PC-9 (cell line): ENCODE data around the gene TAF9B. TPM values are rescaled to one million over a fixed set of nuclear protein-coding genes. Genes with fewer than 3 reads are reported as not detected.

Source experiments
- BruUV-seq: library from RNA; stranded (reverse); fragments of 400-500 nt; replicated peaks from 2 replicates; lab custom pipeline; 2021; lab: Mats Ljungman, UMichigan
- CTCF ChIA-PET: fragments of 300-600 bp; sonication (Branson Sonifier 250); formaldehyde crosslinking; loops from one replicate; lab custom pipeline; 2022; ENCODE audit warnings: antibody characterized with exemption; lab: Charles Lee
- POLR2A ChIA-PET: fragments of 300-600 bp; sonication (Branson Sonifier 250); formaldehyde crosslinking; loops from one replicate; lab custom pipeline; 2022; ENCODE audit warnings: antibody characterized with exemption; ENCODE audit not compliant: unreplicated experiment; lab: Charles Lee
- DNase-seq, 2 experiments: peaks; one replicate each; pipeline versions ENCODE4 v3.0.0 to v3.0.0-alpha.2; 2015 to 2022; ENCODE audit warnings: mixed read lengths in 1 of 2
- H2AFZ ChIP-seq: fragments of 200-600 bp; sonication (generic); 2 replicates; pipeline ENCODE4 v1.8.1; 2017; ENCODE audit warnings: antibody characterized with exemption
- H3F3A ChIP-seq: fragments of 200-600 bp; sonication (generic); 2 replicates; pipeline ENCODE4 v1.8.1; 2017; ENCODE audit warnings: antibody characterized with exemption, mild to moderate bottlenecking, low read depth; ENCODE audit not compliant: insufficient read depth
- H3K27ac ChIP-seq: fragments of 200-600 bp; sonication (generic); 2 replicates; pipeline ENCODE4 v1.6.1; 2016; ENCODE audit warnings: mixed run types
- H3K27me3 ChIP-seq: fragments of 200-600 bp; sonication (generic); 2 replicates; pipeline ENCODE4 v1.6.1; 2016; ENCODE audit warnings: low read depth, mixed run types; ENCODE audit not compliant: insufficient read depth
- H3K36me3 ChIP-seq: fragments of 200-600 bp; sonication (generic); 2 replicates; pipeline ENCODE4 v1.6.1; 2016; ENCODE audit warnings: low read depth, mixed run types
- H3K4me1 ChIP-seq: fragments of 200-600 bp; sonication (generic); replicated peaks from 2 replicates; pipeline ENCODE4 v1.6.1; 2016; ENCODE audit warnings: mixed run types; ENCODE audit not compliant: insufficient read depth
- H3K4me2 ChIP-seq: fragments of 200-600 bp; sonication (generic); 2 replicates; pipeline ENCODE4 v1.6.1; 2017; ENCODE audit warnings: mixed run types
- H3K4me3 ChIP-seq: fragments of 200-600 bp; sonication (generic); 2 replicates; pipeline ENCODE4 v1.6.1; 2016; ENCODE audit warnings: mixed run types
- H3K79me2 ChIP-seq: fragments of 200-600 bp; sonication (generic); 2 replicates; pipeline ENCODE4 v1.6.1; 2017; ENCODE audit warnings: low read depth, mixed run types
- H3K9me2 ChIP-seq: fragments of 200-600 bp; sonication (generic); 2 replicates; pipeline ENCODE4 v1.8.1; 2017; ENCODE audit warnings: mild to moderate bottlenecking; ENCODE audit not compliant: insufficient read depth
- H3K9me3 ChIP-seq: fragments of 200-600 bp; sonication (generic); 2 replicates; pipeline ENCODE4 v1.8.1; 2016; ENCODE audit warnings: low read depth; ENCODE audit not compliant: insufficient read depth
- H4K20me1 ChIP-seq: fragments of 200-600 bp; sonication (generic); 2 replicates; pipeline ENCODE4 v1.8.1; 2017; ENCODE audit not compliant: insufficient read depth
- CTCF ChIP-seq: fragments of 200-600 bp; sonication (generic); conservative IDR thresholded peaks from 2 replicates; pipeline ENCODE4 v1.6.1; 2017; ENCODE audit warnings: mixed run types, antibody characterized with exemption, mild to moderate bottlenecking, moderate library complexity
- EZH2 ChIP-seq: fragments of 200-600 bp; sonication (generic); IDR thresholded peaks from 2 replicates; pipeline ENCODE4 v1.8.0; 2017; ENCODE audit warnings: antibody characterized with exemption, low read depth
- intact Hi-C: fragments of 100-400 bp; cut with micrococcal nuclease; formaldehyde crosslinking; loops from one replicate; pipeline ENCODE4 v1.10.0; 2022; ENCODE audit not compliant: unreplicated experiment
- total RNA-seq: library from RNA; stranded (reverse); gene quantifications from 2 replicates; pipeline ENCODE4 v1.2.3, GENCODE V29; 2021

TAF9B gene
- total RNA-seq, 1 experiment from 2014 or later, result 11.4 TPM

GRCh38 chrX:78103623-78104446, 35.6 kb downstream of the TAF9B start, which contains the start of gene PGK1:
Gene PGK1 (plus strand): TSS chrX:78104248. CDS start chrX:78104341, 93 bp downstream.
- POLR2A ChIA-PET, result interaction anchor here (0.5 kb wide), 1 partner anchor 39 kb away, joined by 5 read pairs; no protein-coding TSS in a partner anchor
- CTCF ChIA-PET, result interaction anchor here (0.5 kb wide), 1 partner anchor 211 kb away, joined by 4 read pairs; no protein-coding TSS in a partner anchor
- intact Hi-C loops, result loop anchor here (5.0 kb wide), 2 partner anchors 82 to 192 kb away; partner anchors contain the start of gene ATP7A

GRCh38 chrX:78103001-78103622, 36.3 kb downstream of the TAF9B start:
- Histone ChIP-seq H2AFZ (peak overlapping the region; percentile 94), H3F3A (0 out of 2 replicates have a peak, but pooled peaks cover 3% of the 10 kb centered on the region), H3K9me2 (no peaks in the 10 kb centered on the region), H4K20me1 (peaks cover 32% of the 10 kb centered on the region), H3K9me3 (no peaks in the 10 kb centered on the region), H3K36me3 (peaks cover 24% of the 10 kb centered on the region; the same call in 1 of the 2 replicates), H3K4me3 (peak overlapping the region; percentile 75), H3K4me1 (peaks cover 35% of the 10 kb centered on the region), H3K79me2 (peaks cover 40% of the 10 kb centered on the region), H3K4me2 (peak overlapping the region; percentile 85), H3K27me3 (no peaks in the 10 kb centered on the region), H3K27ac (peak overlapping the region; percentile 80)
- intact Hi-C loops, result loop anchor here (5.0 kb wide), 2 partner anchors 81 to 191 kb away; partner anchors contain the start of gene ATP7A
- CTCF ChIA-PET, result no interaction called here
- no peak for DNase-seq
- TSS peak; percentile 83 for BruUV-seq
- TF ChIP-seq EZH2, result no peak
- POLR2A ChIA-PET, result no interaction called here

More at GRCh38 chrX:78103623-78104446, 35.6 kb downstream of the TAF9B start, which contains the start of gene PGK1:
- peaks cover 43% of the 10 kb centered on the region for H3K4me1 ChIP-seq
- H2AFZ ChIP-seq, result peak within 1 kb of the TSS; percentile 94
- peaks cover 47% of the 10 kb centered on the region for H3K79me2 ChIP-seq
- peak within 1 kb of the TSS; percentile 75 for H3K4me3 ChIP-seq
- H3F3A ChIP-seq, result 0 out of 2 replicates have a peak, but pooled peaks cover 3% of the 10 kb centered on the region
- no peak for TF ChIP-seq CTCF
- TF ChIP-seq EZH2, result no peak
- H3K4me2 ChIP-seq, result peak within 1 kb of the TSS; percentile 98
- H3K36me3 ChIP-seq, result peaks cover 27% of the 10 kb centered on the region; the same call in 1 of the 2 replicates
- H4K20me1 ChIP-seq, result peaks cover 39% of the 10 kb centered on the region
- no peaks in the 10 kb centered on the region for H3K9me2 ChIP-seq
- peak within 1 kb of the TSS; percentile 83 for H3K27ac ChIP-seq
- no peaks in the 10 kb centered on the region for H3K27me3 ChIP-seq
- no peaks in the 10 kb centered on the region for H3K9me3 ChIP-seq
- DNase-seq, result peak; percentile 90 to 96
- BruUV-seq, result no TSS peak

- no peaks in the 10 kb centered on the region for H3K27me3 ChIP-seq
- DNase-seq, result no peak
- no peak overlapping the region for H3K4me2 ChIP-seq
- TF ChIP-seq EZH2 (no peak), CTCF (no peak)
- H3K9me3 ChIP-seq, result no peaks in the 10 kb centered on the region
- BruUV-seq, result no TSS peak
- no peak overlapping the region for H3K27ac ChIP-seq
- no peak overlapping the region for H3K4me3 ChIP-seq
- H2AFZ ChIP-seq, result no peak overlapping the region
- intact Hi-C loops, result loop anchor here (5.0 kb wide), 2 partner anchors 80 to 190 kb away; partner anchors contain the start of gene ATP7A
- H3K79me2 ChIP-seq, result peaks cover 30% of the 10 kb centered on the region
- no peaks in the 10 kb centered on the region for H3K9me2 ChIP-seq
- H3K4me1 ChIP-seq, result peaks cover 25% of the 10 kb centered on the region
- H3F3A ChIP-seq, result 0 out of 2 replicates have a peak, but pooled peaks cover 3% of the 10 kb centered on the region
- peaks cover 21% of the 10 kb centered on the region for H4K20me1 ChIP-seq
- ChIA-PET CTCF (no interaction called here), POLR2A (interaction anchor here (0.7 kb wide), 1 partner anchor 1323 kb away, joined by 10 read pairs; no protein-coding TSS in a partner anchor)
- peaks cover 16% of the 10 kb centered on the region; the same call in 1 of the 2 replicates for H3K36me3 ChIP-seq
These were observed 37.4 kb downstream of the TAF9B start for GRCh38 chrX:78102091-78102490.
